ENCODE measurements around the gene ASCC1.

- TF ChIP-seq CTCF (conservative IDR thresholded peaks at IDR 0.05; ENCODE audit: low read depth, low read length) (no peak), EZH2 (IDR thresholded peaks at IDR 0.05; ENCODE audit: borderline replicate concordance, low read depth, low read length, poor library complexity, severe bottlenecking) (no peak)
These were observed 132.2 kb downstream of the ASCC1 start for GRCh38 chr10:72083790-72084459.
